Measurements from ENCODE around the gene MUCL3.

DNA sequence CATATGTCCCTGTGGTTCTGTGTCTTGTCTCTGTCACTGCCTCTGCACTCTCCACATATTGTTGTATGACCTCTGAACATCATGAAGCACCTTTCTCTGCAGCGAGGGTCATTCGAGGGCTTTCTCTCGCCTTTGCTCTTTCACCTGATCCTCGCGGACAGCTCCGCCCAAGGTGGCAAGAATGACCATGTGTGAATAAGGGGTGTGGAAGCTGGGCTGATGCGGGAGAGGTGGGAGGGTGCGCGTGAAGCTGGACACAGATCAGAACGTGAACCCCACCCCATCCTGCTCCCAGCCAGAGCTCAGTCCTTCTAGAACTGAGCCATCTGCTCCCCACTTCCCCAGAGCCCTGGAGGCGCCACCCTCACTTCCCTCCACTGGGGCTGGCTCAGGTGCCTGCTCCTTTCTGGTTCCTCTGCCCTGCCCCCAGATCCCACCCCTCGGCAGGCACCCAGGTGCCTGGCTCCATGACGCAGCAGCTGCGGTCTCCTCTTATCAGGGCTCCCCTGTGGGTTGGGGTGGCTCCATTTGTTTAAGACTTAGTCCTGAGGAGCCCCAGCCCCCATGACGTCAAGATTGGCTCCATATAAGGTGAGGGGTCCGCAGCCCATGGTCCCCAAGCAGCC, at the start of gene MUCL3:
- TF ChIP-seq, protein P1, sequence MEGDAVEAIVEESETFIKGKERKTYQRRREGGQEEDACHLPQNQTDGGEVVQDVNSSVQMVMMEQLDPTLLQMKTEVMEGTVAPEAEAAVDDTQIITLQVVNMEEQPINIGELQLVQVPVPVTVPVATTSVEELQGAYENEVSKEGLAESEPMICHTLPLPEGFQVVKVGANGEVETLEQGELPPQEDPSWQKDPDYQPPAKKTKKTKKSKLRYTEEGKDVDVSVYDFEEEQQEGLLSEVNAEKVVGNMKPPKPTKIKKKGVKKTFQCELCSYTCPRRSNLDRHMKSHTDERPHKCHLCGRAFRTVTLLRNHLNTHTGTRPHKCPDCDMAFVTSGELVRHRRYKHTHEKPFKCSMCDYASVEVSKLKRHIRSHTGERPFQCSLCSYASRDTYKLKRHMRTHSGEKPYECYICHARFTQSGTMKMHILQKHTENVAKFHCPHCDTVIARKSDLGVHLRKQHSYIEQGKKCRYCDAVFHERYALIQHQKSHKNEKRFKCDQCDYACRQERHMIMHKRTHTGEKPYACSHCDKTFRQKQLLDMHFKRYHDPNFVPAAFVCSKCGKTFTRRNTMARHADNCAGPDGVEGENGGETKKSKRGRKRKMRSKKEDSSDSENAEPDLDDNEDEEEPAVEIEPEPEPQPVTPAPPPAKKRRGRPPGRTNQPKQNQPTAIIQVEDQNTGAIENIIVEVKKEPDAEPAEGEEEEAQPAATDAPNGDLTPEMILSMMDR (conservative IDR thresholded peaks at IDR 0.05; ENCODE audit: low read depth, low read length): no peak
- TF ChIP-seq EZH2 (IDR thresholded peaks at IDR 0.05; ENCODE audit: borderline replicate concordance, low read depth, low read length, poor library complexity, severe bottlenecking): no peak
